Memory B cell (primary cell): ENCODE measurements around the gene MYADM.
A peak's percentile ranks its signal among the peaks of the same experiment; 100 is the strongest.
"Not testable (repeated sequence)": the region's sequence is repeated elsewhere in the genome, so short reads cannot be mapped to it uniquely, and the experiment has no call there.

ENCODE experiments used
- ATAC-seq: fragments of 150-1000 bp; cut with Tn5 transposase; 2 replicates; pipeline ENCODE4 v1.10.0; 2021; ENCODE audit warnings: low read depth, mild to moderate bottlenecking, moderate library complexity
- DNase-seq, 2 donors: peaks; one replicate each; pipeline ENCODE4 v3.0.0; 2022; ENCODE audit warnings: low spot score in 2 of 2
- H3K27ac Mint-ChIP-seq: one replicate; pipeline ENCODE4 v1.8.0; 2022; ENCODE audit warnings: mild to moderate bottlenecking, moderate library complexity, mixed read lengths
- H3K27me3 Mint-ChIP-seq: one replicate; pipeline ENCODE4 v1.8.0; 2022; ENCODE audit warnings: mixed read lengths
- H3K36me3 Mint-ChIP-seq: one replicate; pipeline ENCODE4 v1.8.0; 2022; ENCODE audit warnings: mild to moderate bottlenecking, mixed read lengths
- H3K4me1 Mint-ChIP-seq: one replicate; pipeline ENCODE4 v1.8.0; 2022; ENCODE audit warnings: mixed read lengths
- H3K4me3 Mint-ChIP-seq: one replicate; pipeline ENCODE4 v1.8.0; 2022; ENCODE audit warnings: mild to moderate bottlenecking, moderate library complexity, mixed read lengths
- H3K9me3 Mint-ChIP-seq: one replicate; pipeline ENCODE4 v1.8.0; 2022; ENCODE audit warnings: mixed read lengths

Gene MYADM

DNA sequence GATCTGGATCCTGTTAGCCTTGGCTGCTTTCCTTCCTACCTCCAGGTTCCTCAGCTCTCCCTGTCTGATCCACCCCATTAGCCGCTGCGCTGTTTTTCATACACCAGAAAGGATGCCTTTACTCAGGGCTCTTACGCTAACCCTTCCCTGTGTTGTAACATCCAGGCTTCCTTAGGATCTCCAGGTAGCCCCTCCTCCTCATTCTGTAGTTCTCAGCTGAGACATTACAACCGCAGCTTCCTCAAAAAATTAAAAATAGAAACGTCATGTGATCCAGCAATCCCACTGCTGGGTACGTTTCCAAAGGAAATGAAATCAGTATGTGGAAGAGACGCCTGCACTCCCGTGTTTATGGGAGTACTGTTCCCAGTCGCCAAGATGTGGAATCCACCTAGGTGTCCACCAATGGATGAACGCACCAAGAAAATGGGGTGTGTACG is 18.4 kb upstream of the MYADM start:
- peaks cover 13% of the 10 kb centered on the region for H3K4me1 Mint-ChIP-seq
- ATAC-seq (no peak), DNase-seq (no peak)
- H3K27ac Mint-ChIP-seq, result no peak overlapping the region
- H3K36me3 Mint-ChIP-seq, result peaks cover 3% of the 10 kb centered on the region
- peaks cover 3% of the 10 kb centered on the region for H3K9me3 Mint-ChIP-seq
- H3K27me3 Mint-ChIP-seq, result peaks cover 11% of the 10 kb centered on the region
- H3K4me3 Mint-ChIP-seq, result no peak overlapping the region

DNA sequence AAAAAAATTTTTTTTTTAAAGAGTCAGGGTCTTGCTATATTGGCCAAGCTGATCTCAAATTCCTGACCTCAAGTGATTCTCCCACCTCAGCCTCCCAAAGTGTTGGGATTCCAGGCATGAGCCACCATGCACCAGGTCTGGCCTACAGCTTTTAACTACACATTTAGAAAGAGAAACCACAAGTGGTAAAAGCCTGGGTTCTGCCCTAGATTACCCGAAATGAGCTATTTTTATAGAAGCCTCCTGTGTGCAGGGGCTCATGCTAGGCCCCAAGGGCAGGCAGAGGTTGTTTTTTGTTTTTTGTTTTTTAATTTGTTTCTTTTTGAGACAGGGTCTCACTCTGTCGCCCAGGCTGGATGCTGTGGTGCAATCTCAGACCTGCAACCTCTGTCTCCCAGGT is 14.0 kb upstream of the MYADM start:
- no peak overlapping the region for H3K27ac Mint-ChIP-seq
- peaks cover 3% of the 10 kb centered on the region for H3K9me3 Mint-ChIP-seq
- H3K27me3 Mint-ChIP-seq, result peaks cover 12% of the 10 kb centered on the region
- H3K36me3 Mint-ChIP-seq, result peaks cover 3% of the 10 kb centered on the region
- H3K4me1 Mint-ChIP-seq, result peaks cover 13% of the 10 kb centered on the region
- no peak for ATAC-seq
- no peak overlapping the region for H3K4me3 Mint-ChIP-seq
- no peak for DNase-seq

DNA sequence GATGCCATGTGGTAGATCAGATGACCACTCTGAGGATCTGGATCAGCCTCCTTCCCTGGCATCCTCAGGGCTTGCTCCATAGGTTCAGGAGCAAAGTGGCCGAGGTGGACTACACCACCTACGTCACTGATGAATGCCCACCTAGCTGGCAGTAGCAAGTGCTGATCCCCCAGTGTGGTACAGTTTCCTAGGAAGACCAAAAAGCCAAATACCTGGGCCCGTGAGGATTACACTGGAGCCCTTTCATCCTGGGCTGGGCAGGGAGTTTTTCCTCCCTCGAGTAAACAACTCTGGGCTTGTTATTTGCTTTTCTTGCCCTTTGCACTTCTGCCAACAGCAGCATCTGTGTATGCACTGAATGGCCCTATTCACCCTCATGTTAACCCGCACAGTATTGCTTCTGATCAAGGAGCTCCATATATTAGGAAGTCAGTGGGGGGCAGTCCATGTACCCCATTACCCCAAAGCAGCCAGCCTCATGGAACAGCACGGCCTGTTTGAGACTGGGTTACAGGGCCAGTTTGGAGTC is 3.3 kb upstream of the MYADM start:
- Mint-ChIP-seq H3K4me1 (peaks cover 8% of the 10 kb centered on the region), H3K36me3 (no peaks in the 10 kb centered on the region), H3K4me3 (no peak overlapping the region), H3K27ac (no peak overlapping the region), H3K9me3 (no peaks in the 10 kb centered on the region), H3K27me3 (peaks cover 8% of the 10 kb centered on the region)
- ATAC-seq (no peak), DNase-seq (no peak)

DNA sequence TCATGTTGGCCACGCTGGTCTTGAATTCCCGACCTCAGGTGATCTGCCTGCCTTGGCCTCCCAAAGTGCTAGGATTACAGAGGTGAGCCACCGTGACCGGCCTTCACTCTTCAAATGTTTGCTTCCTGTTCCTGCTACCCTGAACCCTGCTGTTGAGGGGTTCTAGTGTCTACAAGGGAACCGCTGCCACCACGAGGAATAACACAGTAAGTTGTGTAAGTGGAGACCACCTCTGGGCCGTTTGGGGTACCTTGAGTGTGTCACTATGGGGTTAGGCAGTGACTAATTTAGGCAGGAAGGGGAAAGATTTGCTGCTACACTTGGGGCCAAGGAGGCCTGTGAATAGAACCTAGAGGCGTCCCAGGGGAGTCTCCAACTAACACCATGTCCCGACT is 2.2 kb upstream of the MYADM start:
- Mint-ChIP-seq H3K9me3 (no peaks in the 10 kb centered on the region), H3K4me3 (no peak overlapping the region), H3K4me1 (peaks cover 11% of the 10 kb centered on the region), H3K36me3 (no peaks in the 10 kb centered on the region), H3K27ac (no peak overlapping the region), H3K27me3 (peaks cover 8% of the 10 kb centered on the region)
- DNase-seq (no peak), ATAC-seq (no peak)

DNA sequence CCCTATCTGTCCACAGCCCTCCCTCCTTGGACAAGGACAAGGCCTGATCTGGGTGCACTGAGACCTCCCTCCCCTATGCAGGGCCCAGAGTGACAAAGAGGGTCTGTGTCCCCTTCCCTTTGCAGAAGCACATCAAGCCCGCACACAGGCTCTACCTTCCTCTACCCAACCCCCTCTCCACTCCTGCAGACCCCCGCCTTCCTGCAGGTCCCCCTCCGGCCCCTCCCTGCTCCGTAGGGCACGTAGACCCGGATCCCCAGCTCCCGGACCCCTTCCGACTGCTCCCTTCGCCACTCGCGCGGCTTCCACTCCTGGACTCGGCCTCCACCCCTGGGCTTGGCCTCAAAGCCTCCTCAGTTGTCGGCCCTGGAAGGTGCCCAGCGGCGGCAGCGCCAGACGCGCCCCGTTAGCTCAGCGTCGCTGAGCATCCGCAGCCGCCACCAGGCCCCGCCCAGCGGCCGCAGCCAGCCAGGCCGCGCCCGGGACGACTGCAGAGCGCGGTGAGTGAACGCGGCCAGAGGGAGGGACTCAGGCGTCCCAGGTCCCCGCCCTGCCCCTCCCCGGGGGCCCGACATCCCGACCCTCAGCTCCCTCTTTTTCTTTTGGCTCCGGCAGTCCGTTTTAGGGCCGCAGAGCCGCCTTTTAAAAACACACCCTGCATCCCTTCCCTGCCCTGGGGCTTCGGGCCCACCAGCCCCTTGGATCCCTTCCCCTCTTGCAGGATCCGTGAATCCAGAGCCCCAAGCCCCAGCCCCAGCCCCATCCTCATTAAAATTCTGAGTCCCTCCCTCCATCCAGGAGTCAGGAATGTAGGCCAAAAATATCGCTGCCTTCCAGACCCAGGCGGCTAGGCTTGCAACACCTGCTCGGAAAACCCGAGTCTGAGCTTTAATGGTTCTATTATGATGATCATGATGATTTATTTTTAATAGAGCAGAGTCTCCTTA is 1.5 kb upstream of the MYADM start:
- H3K9me3 Mint-ChIP-seq, result no peaks in the 10 kb centered on the region
- H3K36me3 Mint-ChIP-seq, result no peaks in the 10 kb centered on the region
- peaks cover 8% of the 10 kb centered on the region for H3K27me3 Mint-ChIP-seq
- peak overlapping the region; percentile 96 for H3K27ac Mint-ChIP-seq
- ATAC-seq, result peak; percentile 12
- peaks cover 12% of the 10 kb centered on the region for H3K4me1 Mint-ChIP-seq
- H3K4me3 Mint-ChIP-seq, result peak overlapping the region; percentile 65
- DNase-seq, result peak in 1 of 2 donors; percentile 65

DNA sequence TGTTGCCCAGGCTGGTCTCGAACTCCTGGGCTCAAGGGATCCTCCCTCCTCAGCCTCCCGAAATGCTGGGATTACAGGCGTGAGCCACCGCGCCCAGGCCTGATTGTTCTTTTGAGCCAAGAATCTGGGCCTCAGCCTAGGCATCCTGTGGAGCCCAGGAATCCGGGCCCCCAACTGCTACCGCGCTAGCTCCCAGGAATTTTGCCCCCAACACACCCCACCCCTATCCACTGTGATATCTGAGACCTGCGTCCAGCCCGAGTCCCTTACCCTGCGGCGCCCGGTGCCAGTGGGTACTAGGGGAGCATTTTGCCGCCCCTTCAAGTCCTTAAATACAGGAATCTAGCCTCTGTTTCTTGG is 838 bp upstream of the MYADM start:
- Mint-ChIP-seq H3K36me3 (peaks cover 2% of the 10 kb centered on the region), H3K27ac (peak overlapping the region; percentile 96), H3K27me3 (peaks cover 8% of the 10 kb centered on the region), H3K4me1 (peaks cover 15% of the 10 kb centered on the region), H3K4me3 (peak overlapping the region; percentile 76), H3K9me3 (no peaks in the 10 kb centered on the region)
- no peak for DNase-seq
- no peak for ATAC-seq

DNA sequence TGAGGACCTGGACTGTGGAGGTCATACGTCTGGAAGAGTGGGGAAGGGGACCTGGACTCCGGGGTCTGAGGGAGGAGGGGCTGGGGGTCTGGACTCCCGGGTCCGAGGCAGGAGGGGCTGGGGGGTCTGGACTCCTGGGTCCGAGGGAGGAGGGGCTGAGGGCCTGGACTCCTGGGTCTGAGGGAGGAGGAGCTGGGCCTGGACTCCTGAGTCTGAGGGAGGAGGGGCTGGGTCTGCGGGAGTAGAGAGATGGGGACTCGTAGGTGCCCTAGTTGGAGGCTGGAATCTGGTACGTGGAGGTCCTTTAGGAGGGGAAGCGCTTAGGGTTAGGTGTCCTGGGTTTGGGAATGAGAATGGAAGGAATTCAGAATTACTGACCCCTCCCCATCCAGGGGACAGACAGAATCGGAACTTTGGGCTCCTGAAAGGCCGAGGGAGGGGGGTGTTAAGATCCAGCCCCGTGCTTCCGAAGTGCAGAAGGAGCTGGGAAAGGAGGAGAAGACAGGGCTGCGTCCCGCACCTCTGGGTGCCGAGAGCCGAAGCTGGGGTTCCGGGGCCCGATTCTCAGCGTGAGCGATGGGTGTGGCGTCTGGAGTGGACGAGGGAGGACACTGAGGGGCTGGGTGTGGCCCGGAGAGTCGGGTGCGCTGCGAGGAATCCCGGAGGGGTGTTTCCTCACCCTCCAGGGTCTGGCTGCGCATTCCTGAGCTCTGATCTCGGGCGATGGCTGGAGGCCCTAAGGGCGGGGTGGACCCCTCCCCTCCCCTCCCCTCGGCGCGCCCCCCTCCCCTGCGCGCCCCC is 608 bp downstream of the MYADM start:
- Mint-ChIP-seq H3K9me3 (peaks cover 2% of the 10 kb centered on the region), H3K36me3 (peaks cover 2% of the 10 kb centered on the region), H3K27me3 (peaks cover 5% of the 10 kb centered on the region), H3K4me3 (peak overlapping the region; percentile 87), H3K4me1 (peaks cover 18% of the 10 kb centered on the region), H3K27ac (peak overlapping the region; percentile 96)
- peak in 1 of 2 donors; percentile 54 for DNase-seq
- no peak for ATAC-seq

DNA sequence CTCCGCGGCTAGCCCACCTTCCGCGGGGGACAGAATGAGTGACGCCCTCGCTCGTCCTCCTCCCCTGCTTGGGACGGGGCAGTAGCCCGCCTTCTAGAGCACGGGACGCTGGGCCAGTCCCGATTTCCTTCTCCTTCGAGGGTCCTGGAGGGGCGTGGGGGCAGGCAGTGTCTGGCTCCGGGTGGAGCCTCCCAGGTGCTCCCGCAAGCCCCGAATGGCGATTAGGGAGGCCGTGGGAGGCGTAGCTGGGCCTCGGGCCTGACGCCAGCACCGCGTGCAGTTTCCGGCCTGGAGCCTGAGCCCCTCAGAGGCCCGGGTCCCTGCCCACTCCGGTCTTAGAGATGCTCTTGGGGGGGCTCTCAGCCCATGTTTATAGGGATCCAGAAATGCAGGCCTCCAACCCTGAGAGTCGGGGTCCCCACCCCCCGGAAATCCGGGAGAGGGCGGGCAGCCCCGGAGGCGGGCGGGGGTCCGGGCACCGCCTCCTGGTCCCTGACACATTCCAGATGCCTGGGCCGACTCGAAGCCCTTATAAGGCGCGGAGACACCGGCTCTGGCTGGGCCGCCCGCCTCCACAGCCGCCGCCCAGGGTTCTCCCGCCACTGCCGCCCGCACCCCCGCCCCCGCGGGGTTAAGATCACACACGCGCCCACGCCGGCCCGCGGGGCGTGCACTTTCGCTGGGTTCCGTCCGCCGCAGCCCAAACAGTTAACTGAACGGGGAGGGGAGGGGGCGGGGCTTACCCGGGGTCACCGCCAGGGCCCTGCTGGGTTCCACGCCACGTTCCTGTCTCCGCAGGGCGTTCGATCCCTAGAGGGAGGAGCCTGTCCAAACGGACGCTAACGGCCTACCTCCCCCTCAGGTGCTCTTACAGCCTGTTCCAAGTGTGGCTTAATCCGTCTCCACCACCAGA is 1.5 kb downstream of the MYADM start:
- peaks cover 5% of the 10 kb centered on the region for H3K27me3 Mint-ChIP-seq
- H3K27ac Mint-ChIP-seq, result peak overlapping the region; percentile 96
- H3K4me1 Mint-ChIP-seq, result peaks cover 22% of the 10 kb centered on the region
- peaks cover 2% of the 10 kb centered on the region for H3K9me3 Mint-ChIP-seq
- peak; percentile 40 for ATAC-seq
- peak overlapping the region; percentile 79 for H3K4me3 Mint-ChIP-seq
- peak; percentile 60 to 80 for DNase-seq
- H3K36me3 Mint-ChIP-seq, result peaks cover 8% of the 10 kb centered on the region

DNA sequence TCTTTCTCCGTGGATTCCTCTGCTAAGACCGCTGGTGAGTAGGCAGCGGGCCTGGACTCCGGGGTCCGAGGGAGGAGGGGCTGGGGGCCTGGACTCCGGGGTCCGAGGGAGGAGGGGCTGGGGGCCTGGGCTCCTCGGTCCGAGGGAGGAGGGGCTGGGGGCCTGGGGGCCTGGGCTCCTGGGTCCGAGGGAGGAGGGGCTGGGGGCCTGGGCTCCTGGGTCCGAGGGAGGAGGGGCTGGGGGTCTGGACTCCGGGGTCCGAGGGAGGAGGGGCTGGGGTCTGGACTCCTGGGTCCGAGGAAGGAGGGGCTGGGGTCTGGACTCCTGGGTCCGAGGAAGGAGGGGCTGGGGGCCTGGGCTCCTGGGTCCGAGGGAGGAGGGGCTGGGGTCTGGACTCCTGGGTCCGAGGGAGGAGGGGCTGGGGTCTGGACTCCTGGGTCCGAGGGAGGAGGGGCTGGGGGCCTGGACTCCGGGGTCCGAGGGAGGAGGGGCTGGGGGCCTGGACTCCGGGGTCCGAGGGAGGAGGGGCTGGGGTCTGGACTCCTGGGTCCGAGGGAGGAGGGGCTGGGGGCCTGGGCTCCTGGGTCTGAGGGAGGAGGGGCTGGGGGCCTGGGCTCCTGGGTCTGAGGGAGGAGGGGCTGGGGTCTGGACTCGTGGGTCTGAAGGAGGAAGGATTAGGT is 2.3 kb downstream of the MYADM start:
- not testable (repeated sequence) for DNase-seq

DNA sequence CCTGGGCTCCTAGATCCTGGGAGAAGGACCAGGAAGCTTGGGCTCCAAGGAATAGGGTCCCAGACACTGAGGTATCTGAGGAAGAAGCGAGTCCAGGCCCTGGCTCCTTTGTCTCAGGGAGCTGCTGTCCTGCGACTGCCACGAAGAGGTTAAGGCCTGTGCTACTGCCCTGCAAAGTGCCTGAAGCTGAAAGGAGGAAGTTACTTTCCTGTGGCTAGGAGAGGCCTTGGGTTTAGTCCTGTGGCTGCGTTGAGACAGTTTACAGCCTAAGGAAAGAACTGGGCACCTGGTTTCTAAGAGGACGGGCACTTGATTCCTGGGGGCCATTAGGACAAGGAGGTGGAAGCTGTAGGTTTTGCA is 2.8 kb downstream of the MYADM start:
- peaks cover 25% of the 10 kb centered on the region for H3K4me1 Mint-ChIP-seq
- H3K4me3 Mint-ChIP-seq, result peak overlapping the region; percentile 44
- ATAC-seq (no peak), DNase-seq (peak in 1 of 2 donors; percentile 34)
- peaks cover 13% of the 10 kb centered on the region for H3K36me3 Mint-ChIP-seq
- peaks cover 4% of the 10 kb centered on the region for H3K9me3 Mint-ChIP-seq
- H3K27ac Mint-ChIP-seq, result peak overlapping the region; percentile 41
- peaks cover 5% of the 10 kb centered on the region for H3K27me3 Mint-ChIP-seq

More for the DNA sequence above, 2.3 kb downstream of the MYADM start:
- peaks cover 13% of the 10 kb centered on the region for H3K36me3 Mint-ChIP-seq
- not testable (repeated sequence) for H3K27me3 Mint-ChIP-seq, H3K9me3 Mint-ChIP-seq, ATAC-seq
- H3K27ac Mint-ChIP-seq, result peak overlapping the region; percentile 96
- peaks cover 25% of the 10 kb centered on the region for H3K4me1 Mint-ChIP-seq
- H3K4me3 Mint-ChIP-seq, result peak overlapping the region; percentile 79

DNA sequence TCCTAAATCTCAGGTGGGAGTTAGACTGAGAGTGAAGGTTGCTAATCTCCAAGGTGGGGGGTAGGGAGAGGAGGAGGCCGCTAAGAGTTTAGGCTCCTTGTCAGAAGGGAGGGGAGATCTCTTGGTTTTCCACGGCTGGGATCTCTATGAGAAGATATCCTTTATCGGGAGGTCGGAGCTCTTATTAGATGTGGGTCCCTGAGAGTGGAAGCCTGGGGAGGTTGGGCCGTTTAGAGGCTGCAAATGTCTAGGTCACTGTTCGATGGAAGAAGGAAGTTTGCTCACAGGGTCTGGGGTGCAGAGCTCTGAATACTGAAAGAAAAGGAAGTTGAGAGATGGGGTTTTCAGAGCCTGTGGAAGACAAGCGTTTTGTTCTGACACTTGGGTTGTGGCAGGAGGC is 3.8 kb downstream of the MYADM start:
- H3K27me3 Mint-ChIP-seq, result peaks cover 5% of the 10 kb centered on the region
- ATAC-seq, result peak; percentile 5
- H3K36me3 Mint-ChIP-seq, result peaks cover 13% of the 10 kb centered on the region
- DNase-seq, result peak in 1 of 2 donors; percentile 34
- no peak overlapping the region for H3K4me3 Mint-ChIP-seq
- H3K4me1 Mint-ChIP-seq, result peaks cover 25% of the 10 kb centered on the region
- H3K9me3 Mint-ChIP-seq, result peaks cover 4% of the 10 kb centered on the region
- H3K27ac Mint-ChIP-seq, result peak overlapping the region; percentile 53

DNA sequence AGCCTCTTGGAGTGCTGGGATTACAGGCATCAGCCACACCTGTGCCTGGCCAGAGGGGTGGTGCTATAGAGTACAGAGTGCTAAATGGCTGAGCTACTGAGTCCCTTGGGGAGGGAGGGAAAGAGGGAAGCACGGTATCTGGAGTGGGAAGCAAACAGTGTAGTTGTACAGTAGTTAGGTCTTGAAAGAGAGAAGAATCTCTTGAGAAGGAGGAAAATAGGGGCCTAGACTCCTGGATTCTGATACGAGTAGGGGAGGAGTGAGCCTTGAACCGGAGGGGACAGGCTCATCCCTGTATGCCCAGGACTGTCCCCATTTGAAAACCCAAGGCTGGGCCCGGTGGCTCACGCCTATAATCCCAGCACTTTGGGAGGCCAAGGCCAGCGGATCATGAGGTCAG is 5.1 kb downstream of the MYADM start:
- H3K36me3 Mint-ChIP-seq, result peaks cover 14% of the 10 kb centered on the region
- H3K27me3 Mint-ChIP-seq, result peaks cover 9% of the 10 kb centered on the region
- DNase-seq, result no peak
- peaks cover 24% of the 10 kb centered on the region for H3K4me1 Mint-ChIP-seq
- no peak for ATAC-seq
- no peak overlapping the region for H3K4me3 Mint-ChIP-seq
- peaks cover 8% of the 10 kb centered on the region for H3K9me3 Mint-ChIP-seq
- H3K27ac Mint-ChIP-seq, result peak overlapping the region; percentile 57
